GM21381 (cell line): ENCODE measurements around the gene ZNF716.
"Not testable (repeated sequence)": the region's sequence is repeated elsewhere in the genome, so short reads cannot be mapped to it uniquely, and the experiment has no call there.

Source experiments
- ATAC-seq: cut with Tn5 transposase; IDR thresholded peaks from one replicate; pipeline ENCODE4 v1.9.1; 2021; ENCODE audit warnings: mild to moderate bottlenecking, moderate library complexity; ENCODE audit not compliant: unreplicated experiment

The ZNF716 gene

DNA sequence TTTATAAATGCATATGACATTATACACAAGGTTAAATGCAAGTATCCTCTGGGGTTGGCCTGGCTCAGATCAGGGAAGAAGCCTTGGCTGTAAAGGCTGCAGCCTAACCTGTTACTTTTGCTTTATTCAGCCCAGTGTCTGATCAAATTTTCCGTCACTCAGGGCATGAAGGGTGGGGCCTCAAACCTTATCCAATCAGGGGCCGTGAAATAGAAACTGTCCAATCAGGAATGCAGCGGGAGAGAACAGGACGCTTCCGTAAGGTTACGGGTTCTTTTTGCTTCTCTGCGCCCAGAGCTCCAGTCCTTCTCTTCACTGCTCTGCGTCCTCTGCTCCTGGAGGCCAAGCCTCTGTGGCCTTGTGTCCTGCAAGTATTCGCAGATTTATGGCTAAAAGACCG, at the start of gene ZNF716:
TSS of gene ZNF716 (plus strand) at position 274 of the 400 bp plus-strand sequence. CDS start at position 386, 112 bp downstream.
- ATAC-seq = no peak

DNA sequence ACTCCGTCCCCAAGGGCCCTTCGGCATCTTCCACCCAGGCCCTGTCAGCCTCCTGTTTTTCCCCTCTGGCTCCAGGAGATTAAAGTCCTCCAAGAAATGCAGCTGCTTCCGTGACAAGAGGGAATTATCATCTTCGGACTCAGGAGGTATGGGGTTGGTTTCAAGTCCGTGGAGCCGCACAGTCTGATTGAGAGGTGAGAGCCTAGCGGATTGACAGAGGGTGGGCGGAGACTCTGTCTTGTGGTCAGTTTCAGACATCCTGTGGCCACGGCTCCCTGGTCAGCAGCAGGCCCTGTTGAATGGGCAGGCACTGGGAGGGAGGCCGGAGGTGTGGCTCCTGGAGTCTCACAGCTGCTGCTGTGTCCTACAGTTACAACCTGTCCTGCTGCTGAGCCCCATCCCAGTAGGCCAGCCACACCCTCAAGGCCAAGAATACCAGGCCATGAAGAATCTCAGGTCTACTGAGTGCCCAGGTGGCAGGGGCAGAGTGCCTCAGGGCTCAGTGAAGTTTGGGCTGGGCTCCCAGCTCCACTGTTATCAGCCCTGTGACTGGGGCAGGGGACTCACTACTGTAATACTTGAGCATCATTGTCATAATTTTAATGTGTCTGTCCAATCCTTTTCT, 49.3 kb upstream of the ZNF716 start:
- no peak for ATAC-seq

GRCh38 chr7:57403051-57403450, 46.9 kb upstream of the ZNF716 start:
- ATAC-seq = not testable (repeated sequence)

DNA sequence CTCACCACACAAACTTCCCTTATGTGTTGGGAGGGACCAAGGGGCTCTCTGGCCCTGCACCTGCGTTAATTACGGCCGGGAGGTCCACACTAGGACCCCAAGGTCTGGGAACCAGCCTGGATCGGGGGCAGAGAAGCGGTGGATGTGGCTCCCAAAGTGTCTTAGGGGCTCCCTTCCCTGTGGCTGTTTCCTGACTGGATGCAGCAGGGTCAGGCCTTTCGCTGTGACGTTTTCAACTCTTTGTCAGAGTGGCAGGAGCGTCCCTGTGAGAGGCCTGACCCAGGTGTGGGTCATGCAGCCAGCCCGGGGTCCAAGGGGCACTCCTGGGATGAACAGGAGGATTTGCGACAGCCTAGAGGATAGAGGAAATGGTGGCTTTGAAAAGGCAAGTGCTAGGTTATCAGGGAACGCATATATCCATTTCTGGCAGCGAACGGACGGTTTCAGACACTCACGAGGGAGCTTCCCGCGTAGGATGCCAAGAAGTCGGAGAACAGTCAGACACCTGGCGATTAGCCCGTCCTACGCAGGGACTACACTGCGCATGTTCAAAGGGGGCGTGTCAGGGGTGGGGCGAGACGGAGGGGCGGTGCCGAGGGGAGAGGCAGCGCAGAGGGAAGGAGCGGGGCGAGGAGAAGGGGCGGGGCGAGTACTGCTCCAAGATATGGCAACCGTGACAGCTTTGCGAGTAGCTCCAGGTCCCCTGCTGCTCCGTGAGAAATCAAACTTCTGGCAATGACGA, 46.2 kb upstream of the ZNF716 start:
- ATAC-seq = no peak

- no peak for ATAC-seq
Observed at GRCh38 chr7:57404343-57404966, 45.5 kb upstream of the ZNF716 start.

DNA sequence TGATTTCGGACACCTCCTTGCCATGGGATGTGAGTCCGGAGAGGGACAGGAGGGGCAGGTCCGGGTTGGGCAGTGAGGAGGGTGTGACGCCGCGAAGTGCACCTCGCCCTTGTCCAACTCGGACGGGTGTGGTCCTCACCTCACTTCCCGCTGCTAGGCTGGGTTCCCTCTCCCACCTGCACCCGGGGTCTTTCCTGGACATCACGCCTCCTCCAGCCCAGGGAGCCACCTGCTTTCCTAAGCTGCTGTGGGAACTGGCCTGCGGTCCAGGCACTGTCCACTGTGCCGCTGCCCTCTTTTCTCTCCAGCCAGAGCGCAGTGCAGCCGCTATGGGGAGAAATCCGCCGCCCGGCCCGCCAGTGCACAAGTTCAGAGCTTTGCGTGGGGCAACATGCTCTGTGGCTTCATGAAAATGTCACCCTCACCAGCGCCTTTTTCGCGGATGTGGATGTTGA, 45.0 kb upstream of the ZNF716 start:
- ATAC-seq = no peak

DNA sequence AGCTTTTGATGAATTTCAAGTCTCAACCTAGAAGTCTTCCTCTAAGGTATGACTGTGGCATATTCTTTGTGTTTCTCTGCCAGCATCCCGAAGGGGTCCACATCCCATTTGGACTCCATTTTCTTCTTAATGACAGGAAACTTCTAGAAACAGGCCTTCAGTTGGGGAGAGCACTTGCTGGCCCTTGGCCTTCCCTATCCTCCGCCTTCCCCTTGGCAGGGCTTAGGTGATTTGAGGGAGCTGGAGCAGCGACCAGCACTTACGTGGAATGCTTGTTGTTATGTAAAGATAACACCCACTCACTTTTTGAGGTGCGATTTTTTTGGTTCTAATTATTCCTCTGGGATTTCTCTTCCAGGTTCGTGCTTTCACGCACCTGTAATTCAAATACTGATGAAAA, 42.9 kb upstream of the ZNF716 start:
- ATAC-seq = no peak

GRCh38 chr7:57412168-57412567, 37.8 kb upstream of the ZNF716 start:
- ATAC-seq = no peak

- ATAC-seq = no peak
Observed at GRCh38 chr7:57412618-57413017, 37.4 kb upstream of the ZNF716 start.

DNA sequence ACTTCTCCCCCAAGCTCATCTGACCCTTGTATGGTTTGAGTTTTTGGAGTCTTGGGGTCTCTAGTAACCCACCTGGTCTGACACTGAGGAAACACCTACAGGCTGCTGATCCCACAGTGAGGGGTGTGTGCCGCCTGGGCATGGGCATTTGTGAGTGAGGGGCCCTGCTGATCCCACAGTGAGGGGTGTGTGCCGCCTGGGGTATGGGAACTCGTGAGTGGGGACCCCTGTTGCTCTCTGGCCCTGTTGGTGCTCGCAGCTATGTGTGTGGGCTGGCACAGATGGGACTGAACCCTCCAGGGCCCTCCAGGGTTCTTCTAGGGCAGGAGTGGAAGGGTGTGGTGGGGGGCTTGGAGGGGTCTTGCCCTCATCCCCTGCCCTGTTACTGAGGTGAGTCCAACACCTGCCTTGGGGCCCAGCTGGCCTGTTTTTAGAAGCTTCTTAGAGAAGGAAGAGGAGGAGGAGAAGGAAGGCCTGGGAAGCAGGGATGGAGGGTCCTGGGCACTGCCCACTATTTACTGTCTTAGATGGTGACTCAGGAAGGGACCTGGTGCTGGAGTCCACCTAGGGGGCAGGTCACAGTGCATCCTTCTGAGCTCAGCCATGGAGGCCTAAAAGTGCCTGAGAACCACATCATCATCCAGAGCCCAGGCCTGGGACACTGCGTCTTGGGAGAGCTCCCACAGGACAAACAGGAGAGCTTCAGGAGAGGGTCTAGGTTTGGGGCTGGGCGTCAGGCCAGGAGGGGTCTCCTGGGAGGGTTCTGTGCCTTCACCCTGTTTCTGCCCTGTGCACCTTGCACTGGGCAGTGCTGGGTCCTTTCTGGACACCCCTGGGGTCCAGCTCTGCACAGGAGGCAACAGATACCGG, 36.2 kb upstream of the ZNF716 start:
- ATAC-seq = no peak

DNA sequence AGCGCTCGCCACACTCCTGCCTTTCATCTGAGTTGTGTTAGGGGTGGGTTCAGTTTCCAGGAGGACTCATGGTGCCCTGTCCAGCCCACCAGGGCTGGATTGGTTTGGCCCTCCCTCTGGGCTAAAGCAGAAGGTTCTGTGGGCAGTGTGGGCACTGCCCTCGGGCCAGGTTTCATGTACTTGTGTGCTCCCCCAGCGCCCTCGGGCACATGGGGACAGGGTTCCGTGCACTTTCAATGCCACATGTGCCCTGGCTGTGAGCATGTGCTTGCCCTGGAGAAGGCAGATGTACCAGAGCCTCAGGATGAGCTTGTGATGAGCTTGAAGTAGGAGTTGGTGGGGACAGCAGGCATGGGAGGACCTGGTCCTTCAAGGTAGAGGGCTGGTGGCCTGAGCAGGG, 35.6 kb upstream of the ZNF716 start:
- no peak for ATAC-seq

GRCh38 chr7:57414852-57415251, 35.1 kb upstream of the ZNF716 start:
- no peak for ATAC-seq

DNA sequence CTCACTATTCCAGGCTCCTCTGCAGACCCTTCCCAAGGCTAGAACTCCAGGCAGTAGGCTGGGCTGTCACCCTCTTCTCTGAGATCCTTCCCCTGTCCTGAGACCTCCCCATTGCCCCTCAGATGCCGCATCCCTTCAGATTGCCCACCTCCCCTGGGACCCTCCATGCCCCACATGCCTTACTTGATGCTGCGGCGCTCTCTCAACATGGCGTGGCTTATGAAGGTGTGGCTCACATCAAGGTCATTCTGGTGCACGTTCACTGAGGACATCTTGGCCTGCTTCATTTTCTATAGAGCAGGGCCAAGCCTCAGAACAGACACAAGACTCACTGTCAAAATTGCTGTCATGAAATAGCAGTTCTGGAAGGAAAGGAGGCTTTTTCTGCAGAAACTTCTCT, 34.7 kb upstream of the ZNF716 start:
- ATAC-seq = no peak

DNA sequence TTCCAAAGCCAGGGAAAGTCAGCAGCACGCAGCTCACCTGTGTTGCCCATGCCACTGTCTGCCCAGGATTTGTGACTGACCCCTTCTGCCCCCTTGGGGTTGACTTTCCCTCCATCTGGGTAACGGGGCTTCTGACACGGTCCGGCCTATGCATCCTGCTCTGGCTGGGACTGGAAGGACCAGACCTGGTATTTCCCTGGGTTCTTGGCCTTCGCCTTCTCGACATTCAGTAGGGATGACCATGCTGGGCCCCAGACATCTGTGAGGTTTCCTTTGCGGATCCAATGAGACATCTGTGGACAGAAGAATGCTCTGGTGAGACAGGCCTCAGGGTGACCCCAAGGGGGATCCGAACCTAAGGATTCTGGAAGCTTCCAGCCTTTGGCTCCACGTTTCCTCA, 34.2 kb upstream of the ZNF716 start:
- ATAC-seq = no peak

DNA sequence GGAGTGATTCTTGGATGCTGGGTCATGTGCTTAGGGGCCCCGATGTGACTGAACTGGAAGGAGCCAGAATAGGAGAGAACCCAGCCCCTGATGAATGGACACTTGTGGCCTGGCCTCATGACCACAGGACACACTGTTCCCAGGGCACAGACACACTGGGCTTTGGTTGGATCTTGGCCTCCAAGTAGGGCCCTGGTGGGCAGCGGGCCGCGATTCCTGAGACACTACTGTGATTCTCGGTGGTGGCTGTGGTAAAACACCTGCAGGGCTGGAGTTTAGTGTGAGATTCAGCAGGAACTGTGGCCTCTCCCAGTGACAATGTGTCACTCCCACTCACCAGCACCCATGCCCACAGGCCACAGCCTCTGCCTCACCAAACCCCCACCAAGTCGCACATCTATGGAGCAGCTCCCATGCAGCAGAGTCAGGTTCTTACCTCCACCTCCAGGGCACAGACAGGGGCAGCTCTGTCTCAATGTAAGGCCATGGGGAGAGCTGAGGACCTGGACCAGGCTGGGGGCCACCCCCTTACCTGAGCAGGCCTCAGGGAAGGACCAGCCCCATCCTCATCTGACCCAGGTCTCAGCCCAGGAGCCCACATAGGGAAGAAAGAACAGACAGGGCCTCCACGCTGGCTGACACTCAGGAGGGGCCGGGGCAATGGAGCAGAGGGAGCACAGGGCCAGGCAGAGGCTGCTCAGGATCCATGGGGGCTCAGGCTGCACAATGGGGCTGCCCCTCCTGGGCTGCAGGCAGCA, 33.2 kb upstream of the ZNF716 start:
- ATAC-seq = no peak

- no peak for ATAC-seq
Observed at GRCh38 chr7:57417736-57418135, 32.2 kb upstream of the ZNF716 start.

DNA sequence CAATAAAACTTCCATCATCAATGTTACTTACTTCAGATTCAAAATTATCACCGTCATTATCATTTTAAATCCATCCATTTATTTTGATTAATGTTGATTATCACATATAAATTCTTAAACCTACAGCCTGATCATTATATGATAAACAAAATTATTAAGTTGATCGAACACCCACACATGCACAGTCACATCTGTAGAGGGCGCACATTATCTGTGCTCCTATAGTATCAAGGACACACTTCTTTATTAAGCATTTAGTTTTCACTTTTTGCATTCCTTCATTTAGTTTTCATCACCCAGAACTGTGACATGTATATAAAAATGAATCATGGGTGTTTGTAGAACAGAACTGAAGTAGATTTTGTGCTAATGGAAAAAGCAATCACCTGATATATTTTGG, 26.2 kb upstream of the ZNF716 start:
- ATAC-seq = no peak

DNA sequence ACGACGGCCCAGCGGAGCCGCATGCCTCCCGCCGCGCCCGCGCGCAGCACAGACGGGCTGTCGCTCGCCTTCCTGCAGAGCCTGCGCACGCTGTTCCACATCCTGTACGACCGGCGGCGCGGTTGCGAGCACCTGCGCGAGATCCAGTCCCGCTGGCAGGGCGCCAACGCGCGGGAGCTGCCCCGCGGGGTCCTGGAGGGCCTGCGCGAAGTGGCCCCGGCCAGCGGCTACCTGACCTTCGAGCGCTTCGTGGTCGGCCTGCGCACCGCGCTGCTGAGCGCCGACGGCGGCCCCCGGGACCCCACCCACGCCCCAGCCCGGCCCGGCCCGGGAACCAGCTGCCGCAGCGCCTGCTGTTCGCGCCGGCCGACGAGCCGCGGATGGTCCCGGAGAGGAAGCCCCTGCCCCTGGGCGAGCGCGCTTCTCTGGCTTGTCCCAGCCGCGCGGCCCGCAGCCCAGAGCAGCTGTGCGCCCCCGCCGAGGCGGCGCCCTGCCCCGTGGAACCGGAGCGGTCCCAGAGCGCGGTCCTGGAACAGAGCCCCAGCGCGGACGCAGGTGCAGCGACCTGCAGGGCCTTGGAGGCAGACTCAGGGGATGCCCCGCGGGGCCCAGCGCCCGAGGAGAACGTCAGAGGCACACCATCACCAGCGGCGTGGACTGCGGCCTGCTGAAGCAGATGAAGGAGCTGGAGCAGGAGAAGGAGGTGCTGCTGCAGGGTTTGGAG, 25.3 kb upstream of the ZNF716 start:
- ATAC-seq = no peak

DNA sequence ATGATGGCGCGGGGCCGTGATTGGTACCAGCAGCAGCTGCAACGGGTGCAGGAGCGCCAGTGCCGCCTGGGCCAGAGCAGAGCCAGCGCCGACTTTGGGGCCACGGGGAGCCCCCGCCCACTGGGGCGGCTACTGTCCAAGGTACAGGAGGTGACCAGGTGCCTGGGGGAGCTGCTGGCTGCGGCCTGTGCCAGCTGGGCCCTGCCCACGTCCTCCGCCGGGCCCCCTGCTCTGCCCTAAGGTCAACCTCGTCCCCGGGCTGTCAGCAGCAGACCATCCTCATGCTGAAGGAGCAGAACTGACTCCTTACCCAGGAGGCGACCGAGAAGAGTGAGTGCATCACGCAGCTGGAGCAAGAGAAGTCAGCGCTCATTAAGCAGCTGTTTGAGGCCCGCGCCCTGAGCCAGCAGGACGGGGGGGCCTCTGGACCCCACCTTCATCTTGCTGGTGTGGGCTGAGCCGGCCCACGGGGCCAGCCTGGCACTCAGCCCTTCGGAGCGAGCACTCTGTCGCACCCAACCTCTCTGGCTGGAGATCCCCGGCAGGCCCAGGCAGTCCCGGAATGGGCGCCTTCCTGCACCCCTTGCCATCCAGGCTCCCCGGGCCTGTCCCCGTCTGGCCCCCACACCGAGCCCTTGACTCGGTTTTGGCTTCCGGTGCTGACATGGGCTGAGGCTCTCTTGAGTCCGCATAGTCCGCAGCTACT, 24.6 kb upstream of the ZNF716 start:
- ATAC-seq = no peak
